Hypothalamus (tissue), 51 donors: ENCODE data around the gene EYS.
A peak's percentile ranks its signal among the peaks of the same experiment; 100 is the strongest.

Experiments
- DNase-seq, 51 donors: peaks; one replicate each; lab custom pipeline; 2025; lab: John Stamatoyannopoulos, UW

Gene EYS

DNA sequence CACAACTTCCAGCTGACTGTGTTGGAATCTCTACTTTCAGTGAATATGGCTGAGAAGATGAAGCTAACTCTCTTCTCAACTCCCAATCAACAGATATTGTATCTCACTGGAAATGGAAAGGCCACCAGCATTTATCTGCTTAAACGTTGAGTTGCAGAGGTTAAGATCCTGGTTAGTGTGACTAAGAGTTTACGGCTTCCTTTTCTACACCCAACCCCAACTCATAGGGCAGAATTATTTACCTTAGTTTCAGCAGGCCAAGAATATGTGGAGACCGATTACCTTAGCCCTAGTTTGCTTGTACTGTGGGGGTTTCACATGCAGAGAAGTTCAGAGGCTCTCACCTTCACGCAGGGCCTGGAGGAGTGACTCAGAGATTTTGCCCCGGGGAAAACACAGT lies 1026.6 kb downstream of the EYS start:
- DNase-seq = no peak

DNA sequence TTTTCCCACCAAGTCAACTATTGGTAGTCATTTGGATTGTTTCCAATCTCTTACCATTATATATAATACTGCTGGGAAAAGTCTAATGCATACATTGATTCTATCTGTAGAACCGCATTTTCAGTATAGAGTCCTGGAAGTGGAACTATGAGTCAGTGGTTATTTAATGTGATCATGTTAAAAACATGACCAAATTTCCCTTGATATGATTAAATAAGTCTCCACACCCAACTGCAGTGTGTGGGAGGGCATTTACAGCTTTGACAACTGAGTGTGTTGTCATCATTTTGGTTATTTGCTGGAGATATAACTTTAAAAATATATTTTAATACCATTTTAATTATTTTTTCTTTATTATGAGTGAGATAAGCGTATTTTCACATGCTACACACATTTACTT lies 1027.6 kb downstream of the EYS start:
- DNase-seq = no peak

DNA sequence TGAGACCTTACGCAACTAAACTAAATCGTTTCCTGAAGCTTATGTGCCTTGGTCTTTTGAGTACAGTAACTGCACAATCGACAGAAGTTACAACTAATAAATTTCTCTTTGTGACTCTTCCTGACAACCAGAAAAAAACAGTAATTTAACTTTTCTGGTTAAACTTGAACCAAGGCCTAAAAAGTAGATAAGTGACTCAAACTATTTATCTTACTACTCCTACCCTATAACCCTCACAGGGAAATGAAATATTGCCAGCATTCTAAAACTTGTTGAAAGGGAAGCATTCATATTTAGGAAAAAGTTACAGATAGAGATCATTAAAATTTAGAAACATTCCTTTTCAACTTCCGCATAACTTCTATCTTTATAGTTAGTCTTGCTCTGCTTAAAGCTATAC lies 1034.4 kb downstream of the EYS start:
- DNase-seq = no peak

DNA sequence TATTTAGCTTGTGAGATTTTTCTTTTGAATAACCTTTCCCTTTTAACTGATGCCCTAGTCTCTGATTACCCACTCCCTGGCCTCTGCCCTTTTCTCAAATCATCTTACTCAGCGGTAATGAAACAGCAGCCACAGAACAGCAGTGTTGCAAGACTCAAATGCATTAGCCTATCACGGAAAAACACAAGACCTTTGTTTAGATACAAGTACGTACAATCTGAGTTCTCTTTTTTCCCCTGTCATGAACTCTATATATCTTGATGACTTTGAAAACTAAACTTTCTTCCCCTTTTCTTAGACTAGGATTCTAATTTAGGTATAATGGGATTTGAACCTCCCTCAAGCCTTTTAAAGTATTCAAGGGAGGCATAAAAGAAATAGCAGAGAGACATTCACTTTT lies 1034.9 kb downstream of the EYS start:
- peak in 1 of 51 donors; percentile 1 for DNase-seq

DNA sequence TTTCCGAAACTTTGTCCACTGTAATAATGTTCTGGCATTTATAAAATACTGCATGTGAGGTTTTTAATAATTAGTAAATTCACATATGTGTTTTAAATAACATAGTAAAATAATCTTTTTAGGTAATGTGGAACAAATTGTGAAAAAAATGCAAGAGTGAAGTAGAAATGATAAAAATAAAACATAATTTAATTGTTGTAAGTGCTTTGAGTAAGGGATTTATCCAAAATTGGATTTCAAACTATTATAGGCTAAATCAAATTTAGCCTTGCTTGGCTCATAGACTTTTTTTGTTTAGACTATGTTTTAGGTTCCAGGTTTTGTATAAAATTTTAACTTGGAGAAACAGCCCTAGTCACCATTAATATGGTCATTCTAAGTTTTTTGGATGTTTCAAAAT lies 1041.9 kb downstream of the EYS start:
- DNase-seq = no peak

DNA sequence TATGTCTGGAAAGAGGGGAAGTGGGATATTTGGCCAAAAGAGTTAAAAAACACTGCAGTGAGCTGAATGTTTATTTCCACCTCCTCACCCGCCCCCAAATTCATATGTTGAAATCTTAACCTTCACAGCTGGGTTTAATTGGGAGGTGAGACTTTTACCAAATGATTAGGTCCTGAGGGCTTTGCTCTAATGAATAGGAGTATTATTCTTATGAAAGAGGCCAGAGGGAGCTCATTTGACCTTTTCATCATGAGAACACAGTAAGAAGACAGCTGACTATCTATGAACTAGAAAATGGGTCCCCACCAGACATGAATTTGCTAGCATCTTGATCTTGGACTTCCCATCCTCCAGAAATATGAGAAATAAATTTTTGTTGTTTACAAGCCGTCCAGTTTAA lies 1042.5 kb downstream of the EYS start:
- no peak for DNase-seq

DNA sequence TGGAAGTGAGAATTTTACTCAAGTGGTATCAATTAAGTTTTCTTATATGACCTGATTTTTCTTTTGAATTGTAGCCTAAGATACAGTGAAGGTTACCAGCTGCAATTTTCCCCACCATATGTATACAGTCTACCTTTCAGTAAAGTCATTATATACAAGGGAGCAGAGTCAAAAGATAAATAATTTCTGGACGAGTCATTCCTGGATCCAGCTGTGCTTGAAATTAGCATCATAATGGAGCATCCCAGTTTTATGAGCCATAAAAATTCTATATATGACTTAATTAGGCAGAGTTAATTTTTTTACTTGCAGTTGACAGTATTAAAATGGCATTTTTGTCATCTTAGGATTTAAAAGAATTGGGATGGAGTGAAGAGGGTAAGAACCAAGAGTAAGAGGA lies 1063.0 kb downstream of the EYS start:
- DNase-seq = no peak

DNA sequence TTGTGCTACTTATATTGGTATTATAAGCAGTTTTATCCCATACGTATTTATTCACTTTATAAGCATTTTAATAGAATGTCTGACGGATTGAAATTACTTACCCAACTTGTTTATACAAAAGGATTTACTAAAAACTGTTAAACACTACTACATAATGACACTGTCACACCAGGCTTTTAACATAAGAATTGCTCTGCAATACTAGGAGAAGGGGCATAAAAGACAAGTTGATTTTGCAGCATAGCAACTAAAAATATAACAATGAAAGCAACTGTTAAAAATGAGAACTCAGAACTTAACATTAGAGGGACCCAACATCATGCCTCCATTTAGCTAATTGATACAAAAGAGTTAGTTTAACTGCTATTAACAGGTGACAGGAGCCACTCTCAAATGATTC lies 1076.1 kb downstream of the EYS start:
- no peak for DNase-seq

DNA sequence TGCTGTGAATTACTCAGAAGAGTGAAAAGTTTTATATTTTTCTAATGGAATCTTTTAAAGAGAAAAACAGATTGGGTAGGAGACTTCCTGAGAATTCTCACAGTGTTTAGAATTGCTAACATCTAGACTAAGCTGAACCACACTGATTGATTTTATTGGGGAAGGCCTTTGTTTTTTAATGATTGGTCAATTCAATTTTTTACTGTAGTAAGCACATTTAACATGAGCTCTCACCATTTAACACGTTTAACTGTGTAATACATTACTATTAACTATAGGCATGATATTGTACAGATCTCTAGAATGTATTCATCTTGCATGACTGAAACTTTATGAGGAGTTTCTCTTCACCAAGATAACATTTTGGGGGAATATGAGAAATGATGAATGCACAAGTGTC lies 1084.1 kb downstream of the EYS start:
- DNase-seq = no peak

DNA sequence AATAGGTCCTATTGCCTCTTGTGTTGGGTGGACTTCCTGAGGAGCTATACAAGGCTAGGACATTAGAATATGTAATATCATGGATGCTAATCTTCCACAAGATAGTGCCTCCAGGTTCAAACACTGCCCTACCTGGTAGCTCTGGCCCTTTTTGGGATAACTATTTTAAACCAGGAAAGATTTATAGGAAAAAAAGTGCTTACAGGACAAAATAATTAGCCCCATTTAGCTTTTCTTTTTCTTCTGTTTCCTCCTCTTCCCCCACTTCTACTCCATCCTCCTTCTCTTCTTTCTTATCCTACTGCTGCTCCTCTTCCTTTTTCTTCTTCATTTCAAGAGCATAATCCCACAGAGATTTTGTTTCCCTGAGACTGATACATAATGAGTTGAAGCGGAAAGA lies 1104.0 kb downstream of the EYS start:
- DNase-seq = no peak

DNA sequence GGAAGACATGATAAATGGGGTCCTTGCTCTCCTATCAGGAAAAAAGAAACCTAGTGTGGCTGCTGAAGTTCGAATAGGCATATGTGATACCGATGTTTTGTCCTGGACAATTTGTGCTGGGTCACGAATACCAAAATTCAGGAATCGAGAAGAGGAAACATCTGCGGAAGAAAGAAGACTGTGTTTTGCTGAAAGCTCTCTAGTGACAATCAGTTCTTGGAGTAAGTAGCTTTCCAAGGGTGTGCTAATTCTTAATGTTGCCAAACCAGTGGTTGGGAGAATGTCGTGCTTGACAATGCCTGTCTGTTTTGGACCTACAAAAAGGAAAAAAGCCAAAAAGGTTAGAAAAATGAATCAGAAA lies 1115.4 kb downstream of the EYS start:
- DNase-seq = no peak

DNA sequence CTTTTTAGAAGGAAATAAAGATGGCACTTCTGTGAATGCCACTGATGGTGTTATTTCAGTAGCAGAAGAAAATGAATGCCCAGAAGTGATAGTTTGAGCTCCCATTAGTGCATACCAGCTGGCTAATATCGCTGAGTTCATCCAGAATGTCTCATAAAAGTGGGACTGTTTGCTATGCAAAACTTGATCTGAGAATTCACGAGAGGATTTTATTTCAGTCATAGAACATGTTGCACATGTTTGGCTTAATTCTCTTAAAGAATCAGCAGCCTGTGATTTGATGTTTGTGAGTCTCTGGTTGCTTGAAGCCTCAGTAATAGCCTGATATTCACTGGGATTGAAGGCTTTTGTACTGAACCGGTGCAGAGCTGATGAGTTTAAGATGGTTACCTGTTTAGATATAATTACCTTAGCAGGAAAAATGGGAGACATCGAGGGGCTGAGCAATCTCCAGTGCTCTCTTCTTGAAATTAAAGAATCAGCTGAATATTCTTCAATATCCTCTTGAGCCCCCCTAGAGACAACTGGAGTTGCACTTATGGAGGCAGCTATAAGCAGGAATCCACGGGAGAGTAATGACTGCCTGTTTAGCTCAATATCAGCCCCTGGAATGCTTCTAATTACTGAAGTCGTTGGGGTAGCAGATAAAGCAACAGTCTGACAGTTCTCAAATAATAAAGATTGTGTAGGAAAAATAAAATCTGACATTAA lies 1115.9 kb downstream of the EYS start:
- no peak for DNase-seq

DNA sequence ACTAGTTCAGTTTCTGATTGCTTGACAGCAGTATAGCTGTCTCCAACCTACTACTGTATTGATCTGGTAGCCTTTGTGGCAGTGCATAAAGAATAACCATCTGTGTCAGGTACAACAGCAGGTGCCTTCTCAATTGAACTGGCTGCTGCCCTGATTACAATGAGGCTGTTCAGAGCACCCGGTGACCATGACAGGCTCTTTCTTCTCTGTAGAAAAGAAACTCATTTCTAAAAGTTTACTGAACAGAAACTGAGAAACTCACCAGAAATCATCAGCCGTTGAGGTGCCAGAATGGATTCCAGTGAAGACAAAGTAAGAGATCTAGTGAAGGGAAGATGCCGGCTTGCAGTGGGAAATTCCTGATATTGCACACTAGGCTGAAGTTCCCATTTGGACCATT lies 1117.1 kb downstream of the EYS start:
- no peak for DNase-seq

DNA sequence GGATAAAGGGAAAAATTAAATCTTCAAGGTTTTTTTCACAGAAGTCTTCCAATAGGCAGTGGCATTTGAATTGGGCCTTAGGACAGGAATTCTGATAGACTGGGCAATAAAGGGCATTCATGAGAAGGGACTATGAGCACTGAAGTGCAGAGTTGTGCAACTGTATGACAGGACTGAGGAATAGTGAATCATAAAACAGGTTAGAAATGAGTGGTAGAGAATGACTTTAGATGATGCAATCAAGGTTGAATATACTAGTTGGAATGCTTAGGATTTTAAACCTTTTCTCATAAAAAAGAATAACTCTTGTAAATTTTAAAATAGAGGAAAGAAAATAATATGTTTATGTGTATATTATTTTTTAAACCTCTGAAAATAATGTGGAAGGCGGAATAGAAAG lies 1126.7 kb downstream of the EYS start:
- DNase-seq = no peak

DNA sequence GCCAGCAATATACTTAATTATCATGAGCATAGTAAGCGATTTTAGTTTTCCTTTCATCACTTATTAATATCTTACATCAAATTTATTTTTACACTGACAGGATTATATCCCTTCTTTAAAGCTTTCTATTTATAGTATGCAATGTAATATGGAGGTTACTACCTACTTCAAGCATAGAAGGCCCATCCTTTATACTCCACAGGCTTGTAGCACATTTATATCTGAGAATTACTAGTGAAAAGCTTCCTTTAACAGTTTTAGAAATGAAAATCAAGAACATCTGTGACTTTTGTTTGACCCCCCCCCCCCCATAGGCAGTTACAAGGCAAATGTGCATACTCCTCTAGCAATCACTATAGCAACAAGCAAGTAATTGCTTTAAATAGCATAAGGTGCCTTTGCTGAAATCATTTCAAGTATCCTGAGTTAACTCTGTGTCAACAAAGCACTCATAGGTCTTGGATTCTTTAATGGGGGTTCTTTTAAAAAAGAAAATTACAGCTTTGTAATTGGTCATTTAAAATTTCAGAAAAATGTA lies 1153.7 kb downstream of the EYS start:
- DNase-seq = peak in 1 of 51 donors; percentile 39

DNA sequence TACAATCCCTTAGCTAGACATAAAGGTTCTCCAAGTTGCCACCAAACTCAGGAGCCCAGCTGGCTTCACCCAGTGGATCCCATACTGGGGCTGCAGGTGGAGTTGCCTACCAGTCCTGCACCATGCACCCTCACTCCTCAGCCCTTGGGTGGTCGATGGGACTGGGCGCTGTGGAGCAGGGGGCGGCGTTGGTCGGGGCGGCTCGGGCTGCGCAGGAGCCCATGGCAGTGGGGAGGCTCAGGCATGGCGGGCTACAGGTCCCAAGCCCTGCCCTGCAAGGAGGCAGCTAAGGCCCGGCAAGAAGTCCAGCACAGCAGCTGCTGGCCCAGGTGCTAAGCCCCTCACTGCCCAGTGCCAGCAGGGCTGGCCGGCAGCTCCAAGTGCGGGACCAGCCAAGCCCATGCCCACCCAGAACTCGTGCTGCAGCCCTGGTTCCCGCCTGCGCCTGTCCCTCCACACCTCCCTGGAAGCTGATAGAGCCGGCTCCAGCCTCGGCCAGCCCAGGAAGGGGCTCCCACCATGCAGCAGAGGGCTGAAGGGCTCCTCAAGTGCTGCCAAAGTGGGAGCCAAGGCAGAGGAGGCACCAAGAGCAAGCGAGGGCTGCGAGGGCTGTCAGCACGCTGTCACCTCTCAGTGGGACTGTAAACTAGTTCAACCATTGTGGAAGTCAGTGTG lies 1159.3 kb downstream of the EYS start:
- DNase-seq = no peak

DNA sequence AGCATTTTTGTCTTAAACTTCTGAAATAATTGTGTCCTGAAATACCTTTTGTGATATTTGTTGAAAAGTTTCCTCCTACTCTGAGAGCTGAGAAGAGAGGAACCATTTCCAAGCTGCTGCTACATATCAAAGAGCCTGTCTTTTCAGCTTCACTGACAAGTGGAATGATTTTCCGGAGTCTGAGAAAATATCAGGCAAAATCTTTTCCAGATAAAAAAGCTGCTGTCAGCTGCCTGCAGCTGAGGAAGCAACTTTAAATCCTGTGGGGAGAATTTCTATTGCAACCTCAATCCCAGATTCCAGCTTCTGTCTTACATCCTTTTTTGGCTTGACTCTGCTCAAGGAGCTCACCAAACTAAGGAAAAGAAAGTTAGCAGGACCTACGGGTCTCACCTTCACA lies 1167.1 kb downstream of the EYS start:
- DNase-seq = no peak

DNA sequence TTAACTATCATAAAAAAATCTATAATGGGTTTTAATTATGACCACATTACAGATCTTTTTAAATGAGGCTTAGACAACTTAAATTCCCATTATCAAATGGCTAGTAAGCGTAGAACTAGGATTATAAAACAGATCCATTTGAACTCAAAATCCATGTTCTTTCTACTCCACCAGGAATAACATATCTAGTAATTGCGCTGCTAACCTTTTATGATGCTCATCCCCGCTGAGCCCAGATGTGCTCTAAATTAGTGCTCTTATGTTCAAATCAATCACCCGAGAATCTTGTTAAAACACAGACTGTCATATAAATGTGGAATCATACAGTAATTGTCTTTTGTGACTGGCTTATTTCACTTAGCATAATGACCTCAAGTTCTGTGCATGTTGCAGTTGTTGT lies 1168.3 kb downstream of the EYS start:
- no peak for DNase-seq

DNA sequence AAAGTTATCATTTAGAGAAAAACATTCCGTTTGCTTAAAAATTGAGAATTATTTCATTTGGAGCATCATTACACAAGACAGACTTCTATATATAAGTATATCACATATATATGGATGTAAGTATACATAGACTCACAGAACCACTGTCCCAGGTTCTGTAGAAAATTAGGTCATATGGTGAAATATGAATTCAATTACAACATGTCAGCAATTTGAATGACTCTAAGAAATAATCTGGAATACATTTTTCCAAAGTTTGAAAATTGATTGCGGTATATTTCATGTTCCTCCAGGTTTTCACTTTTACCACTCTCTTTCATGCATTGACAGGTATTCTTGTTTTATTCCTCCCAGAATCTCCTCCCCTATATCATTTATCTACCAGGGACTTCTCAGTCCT lies 1179.1 kb downstream of the EYS start:
- no peak for DNase-seq

DNA sequence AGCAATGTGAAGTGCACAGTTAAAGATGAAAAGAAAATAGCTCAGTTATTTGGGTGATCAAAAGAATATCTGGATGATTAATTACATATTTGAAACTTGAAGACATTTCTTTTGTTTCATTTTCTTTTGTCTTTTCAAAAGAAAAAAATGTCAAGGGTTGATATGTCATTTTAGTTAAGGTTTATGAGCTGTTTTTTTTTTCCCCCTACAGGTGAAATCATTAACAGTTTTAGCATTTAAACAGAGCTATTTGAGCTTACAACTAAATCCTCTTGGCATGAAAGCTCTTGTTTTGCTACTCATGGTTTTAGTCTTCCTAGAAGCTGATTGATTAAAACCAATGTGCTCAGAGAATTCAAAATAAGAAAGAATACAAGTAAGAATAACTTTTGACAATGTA lies 1184.2 kb downstream of the EYS start:
- no peak for DNase-seq

DNA sequence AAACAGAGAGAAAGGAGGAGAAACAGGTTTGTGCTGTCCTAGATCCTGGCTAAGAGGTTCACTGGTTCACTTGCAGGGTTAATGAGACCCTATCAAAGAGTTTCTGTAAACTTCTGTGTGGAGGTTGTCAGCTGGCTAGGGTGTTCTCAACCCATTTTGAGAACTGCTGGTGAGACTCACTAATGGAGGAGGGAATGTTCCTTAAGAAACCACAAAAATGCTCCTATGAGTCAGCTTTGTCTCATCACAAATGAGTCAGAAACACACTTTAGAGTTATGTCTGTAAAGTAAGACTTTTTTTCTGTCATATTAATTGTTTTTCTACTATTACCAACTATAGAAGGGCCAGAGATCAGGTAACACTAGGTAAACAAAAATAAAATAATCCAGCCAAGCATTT lies 1187.0 kb downstream of the EYS start:
- DNase-seq = no peak

DNA sequence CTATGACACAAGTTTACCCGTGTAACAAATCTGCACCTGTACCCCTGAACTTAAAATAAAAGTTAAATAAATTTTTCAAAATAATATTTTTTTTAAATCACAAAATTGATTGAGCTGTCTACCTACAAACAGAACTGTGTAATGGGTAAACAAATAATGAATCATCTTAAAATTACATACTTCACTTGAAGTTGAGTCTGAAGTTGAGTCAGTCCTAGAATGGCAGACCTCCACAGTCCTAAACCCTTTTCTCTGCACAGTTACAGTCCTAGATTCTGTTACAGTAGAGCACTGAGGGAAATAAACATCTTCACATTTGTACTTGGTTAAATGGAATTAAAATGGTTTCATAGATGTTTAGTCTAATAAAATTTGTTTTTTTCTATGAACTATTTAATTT lies 1190.6 kb downstream of the EYS start:
- no peak for DNase-seq

DNA sequence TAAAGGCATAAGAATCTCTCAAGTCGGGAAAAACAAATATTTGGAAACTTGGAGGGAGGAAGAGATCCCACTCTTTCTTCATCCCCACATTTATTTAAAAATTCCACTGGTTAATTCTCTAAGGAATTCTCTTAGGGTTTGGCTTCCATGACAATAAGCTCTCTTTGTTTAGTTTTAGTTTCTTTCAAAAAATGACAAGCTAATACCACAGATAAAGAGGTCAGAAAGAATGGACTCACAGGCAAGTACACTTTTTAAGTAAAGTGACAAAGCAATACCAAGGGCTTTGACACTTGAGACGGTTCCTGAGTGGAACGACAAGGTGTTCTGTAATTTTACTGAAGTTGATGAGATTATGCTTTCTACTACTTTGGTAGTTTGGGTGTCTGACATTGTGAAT lies 1199.4 kb downstream of the EYS start:
- DNase-seq = no peak
